Measurements from ENCODE around the gene IBTK.

GRCh38 chr6:82245376-82245775, 2.2 kb downstream of the IBTK start:
- TF ChIP-seq POLR2A (IDR thresholded peaks at IDR 0.05; ENCODE audit: low read depth) = no peak
- TF ChIP-seq, protein P1, sequence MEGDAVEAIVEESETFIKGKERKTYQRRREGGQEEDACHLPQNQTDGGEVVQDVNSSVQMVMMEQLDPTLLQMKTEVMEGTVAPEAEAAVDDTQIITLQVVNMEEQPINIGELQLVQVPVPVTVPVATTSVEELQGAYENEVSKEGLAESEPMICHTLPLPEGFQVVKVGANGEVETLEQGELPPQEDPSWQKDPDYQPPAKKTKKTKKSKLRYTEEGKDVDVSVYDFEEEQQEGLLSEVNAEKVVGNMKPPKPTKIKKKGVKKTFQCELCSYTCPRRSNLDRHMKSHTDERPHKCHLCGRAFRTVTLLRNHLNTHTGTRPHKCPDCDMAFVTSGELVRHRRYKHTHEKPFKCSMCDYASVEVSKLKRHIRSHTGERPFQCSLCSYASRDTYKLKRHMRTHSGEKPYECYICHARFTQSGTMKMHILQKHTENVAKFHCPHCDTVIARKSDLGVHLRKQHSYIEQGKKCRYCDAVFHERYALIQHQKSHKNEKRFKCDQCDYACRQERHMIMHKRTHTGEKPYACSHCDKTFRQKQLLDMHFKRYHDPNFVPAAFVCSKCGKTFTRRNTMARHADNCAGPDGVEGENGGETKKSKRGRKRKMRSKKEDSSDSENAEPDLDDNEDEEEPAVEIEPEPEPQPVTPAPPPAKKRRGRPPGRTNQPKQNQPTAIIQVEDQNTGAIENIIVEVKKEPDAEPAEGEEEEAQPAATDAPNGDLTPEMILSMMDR (IDR thresholded peaks at IDR 0.05) = no peak
- TF ChIP-seq POLR2AphosphoS5 (IDR thresholded peaks at IDR 0.05) = no peak

Measured in esophagus muscularis mucosa (tissue), 3 donors.